ENCODE data around the gene IFI30.

DNA sequence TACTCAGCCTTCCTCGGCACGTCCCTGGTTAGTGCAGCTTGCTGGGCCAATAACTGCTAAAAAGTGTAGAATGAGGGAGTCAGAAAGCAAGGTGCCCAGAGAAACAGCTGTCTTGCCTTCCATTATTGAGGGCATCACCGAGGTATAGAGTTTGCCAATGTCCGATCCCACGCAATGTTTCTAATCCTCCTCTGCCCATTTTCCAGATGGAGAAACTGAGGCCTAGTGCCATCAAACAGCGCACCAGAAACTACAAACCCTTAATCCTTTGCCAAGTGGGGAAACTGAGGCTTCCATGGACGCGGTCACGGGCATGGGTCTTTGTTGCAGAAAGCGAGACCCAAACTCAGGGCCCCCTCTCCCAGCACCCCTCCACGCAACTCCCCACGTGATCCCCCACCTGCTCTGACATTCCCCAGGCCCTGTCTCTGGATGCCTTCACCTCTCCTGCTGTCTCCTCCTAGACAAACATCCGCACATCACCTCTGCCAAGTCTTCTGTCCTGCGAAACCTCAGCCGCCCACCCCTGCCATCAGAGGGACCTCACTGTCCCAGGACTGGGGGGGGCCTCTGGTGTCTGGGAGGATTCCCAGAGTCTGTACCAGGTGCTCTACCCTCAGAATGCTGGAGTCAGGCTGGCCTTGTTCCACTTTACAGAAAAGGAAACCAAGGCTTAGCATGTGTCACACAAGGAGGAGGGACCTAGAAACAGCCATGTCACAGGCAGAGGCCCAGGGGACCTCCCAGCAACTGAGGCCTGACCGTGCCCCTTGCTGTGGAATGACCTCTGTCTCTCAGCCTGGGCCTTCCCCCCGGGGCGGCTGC, 53.6 kb downstream of the IFI30 start:
- TF ChIP-seq, protein P1, sequence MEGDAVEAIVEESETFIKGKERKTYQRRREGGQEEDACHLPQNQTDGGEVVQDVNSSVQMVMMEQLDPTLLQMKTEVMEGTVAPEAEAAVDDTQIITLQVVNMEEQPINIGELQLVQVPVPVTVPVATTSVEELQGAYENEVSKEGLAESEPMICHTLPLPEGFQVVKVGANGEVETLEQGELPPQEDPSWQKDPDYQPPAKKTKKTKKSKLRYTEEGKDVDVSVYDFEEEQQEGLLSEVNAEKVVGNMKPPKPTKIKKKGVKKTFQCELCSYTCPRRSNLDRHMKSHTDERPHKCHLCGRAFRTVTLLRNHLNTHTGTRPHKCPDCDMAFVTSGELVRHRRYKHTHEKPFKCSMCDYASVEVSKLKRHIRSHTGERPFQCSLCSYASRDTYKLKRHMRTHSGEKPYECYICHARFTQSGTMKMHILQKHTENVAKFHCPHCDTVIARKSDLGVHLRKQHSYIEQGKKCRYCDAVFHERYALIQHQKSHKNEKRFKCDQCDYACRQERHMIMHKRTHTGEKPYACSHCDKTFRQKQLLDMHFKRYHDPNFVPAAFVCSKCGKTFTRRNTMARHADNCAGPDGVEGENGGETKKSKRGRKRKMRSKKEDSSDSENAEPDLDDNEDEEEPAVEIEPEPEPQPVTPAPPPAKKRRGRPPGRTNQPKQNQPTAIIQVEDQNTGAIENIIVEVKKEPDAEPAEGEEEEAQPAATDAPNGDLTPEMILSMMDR (conservative IDR thresholded peaks at IDR 0.05) = no peak
- TF ChIP-seq EZH2 (IDR thresholded peaks at IDR 0.05; ENCODE audit: low read depth) = no peak
